GM21528 (cell line): Measurements from ENCODE around the gene ARL15.

Experiments
- ATAC-seq: cut with Tn5 transposase; IDR thresholded peaks from one replicate; pipeline ENCODE4 v1.9.1; 2021; ENCODE audit warnings: mild to moderate bottlenecking, moderate library complexity; ENCODE audit not compliant: unreplicated experiment, low FRiP score

Gene ARL15

DNA sequence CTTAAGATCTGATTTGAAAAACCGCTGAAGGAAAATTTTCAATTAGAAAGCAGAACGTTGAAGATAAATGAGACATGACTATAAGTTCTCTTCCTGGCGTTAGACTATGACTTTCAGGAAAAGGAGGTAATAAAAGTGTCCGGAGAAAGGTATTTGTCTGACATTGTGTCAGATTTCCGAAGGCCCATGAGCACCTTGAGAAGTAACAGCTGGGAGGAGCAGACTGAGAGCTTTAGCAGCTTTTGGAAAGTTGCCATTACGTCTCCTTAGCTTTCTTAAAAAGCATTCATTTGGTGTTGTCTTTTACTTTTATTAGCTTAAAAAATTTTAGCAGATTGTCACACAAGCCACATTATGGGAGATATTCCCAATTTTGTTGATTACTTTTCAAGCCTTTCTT is 386.4 kb downstream of the ARL15 start:
- no peak for ATAC-seq

DNA sequence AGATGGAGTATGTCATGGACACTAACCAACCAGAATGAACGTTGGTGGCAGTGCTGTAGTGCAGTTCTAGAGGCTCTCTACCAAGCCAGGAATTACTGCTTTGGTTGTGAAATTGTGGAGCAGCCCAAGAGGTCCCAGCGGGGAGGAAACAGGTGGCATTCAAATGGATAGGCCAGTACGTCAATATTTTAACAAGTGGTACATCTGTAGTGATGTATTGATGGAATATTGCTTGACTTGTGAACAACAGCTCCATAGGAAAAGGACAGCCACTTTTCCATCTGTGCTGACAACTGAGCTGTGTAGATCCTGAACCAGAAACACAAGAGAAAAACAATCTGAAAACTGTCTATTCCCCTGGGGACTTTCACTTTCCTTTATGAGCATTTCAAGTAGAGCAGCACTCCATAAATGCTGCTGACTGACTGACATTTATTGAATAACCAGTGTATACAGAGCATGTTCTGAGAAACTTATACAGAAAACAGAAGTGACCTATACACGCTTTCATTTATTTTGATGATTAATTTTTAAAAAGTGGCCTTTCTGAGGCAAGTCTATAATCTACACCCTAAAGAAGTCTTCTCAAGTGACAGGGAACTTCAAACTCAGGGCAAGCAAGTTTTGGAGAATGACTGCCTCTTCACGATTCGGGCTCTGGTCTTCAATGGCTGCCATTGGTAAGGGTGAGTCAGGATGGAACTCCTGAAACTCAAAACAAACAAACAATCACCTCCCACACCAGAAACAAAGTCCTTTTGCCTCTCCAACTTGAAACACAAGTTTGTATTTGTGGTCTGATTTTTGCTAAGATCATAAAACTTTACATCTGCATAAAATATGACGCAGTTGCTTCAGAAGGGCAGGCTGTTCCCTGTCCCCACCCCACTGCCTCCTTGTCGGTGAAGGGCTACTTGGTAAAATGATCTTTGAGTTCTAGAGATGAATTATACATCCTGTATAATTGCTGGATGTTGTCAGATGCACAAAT is 387.6 kb downstream of the ARL15 start:
- no peak for ATAC-seq

DNA sequence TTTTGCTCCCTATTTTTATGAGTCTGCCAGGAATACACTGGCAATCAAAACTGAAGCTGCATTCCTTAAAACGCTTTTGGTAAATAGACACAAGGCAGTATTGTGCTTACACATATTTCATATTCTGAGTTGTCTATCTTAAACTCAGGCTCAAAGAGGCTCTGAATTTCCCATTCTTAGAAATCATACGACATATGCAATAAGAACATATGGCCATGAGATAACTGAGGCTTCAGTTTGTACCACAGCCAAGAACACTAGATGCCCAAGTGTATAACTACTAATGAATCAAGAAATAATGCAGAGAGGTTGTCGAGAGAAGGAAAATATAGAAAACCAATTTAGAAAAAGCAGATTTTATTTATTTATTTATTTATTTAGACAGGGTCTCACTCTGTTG is 392.5 kb downstream of the ARL15 start:
- ATAC-seq, result no peak

DNA sequence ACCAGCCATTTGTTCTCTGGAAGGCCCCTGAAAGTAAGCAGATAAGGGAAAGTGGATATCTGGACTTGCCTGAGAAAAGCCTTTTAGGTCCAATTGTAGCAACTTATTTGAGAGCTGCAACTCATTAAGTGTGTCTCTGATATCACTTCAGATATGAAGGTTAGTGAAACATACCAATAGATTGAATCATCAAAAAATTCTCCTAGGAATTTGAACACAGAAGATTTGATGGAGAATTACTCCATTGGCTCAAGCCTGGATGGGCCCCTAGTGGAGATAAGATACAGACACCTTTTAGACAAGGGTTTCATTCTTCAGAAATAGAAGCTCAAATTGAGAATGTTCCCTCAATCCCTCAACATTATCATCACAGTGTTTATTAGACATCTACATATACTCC is 393.3 kb downstream of the ARL15 start:
- no peak for ATAC-seq

DNA sequence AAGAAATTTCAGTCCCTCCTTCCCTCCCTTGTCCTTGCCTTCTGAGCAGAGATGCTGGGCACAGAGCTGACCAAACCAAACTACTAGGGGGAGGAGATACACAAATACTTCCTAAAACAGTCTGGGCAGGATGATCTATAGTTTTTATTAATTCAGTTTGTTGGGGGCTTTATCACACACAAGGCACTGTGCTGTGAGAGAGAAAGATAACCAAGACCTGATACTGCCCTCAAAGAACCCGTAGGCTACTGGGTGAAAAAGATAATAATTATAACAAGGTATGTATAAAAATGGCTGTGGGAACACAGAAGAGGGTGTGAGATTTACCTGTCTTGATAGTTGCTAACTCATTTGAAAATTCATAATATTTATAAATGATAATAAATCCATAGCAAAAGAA is 395.3 kb downstream of the ARL15 start:
- no peak for ATAC-seq

DNA sequence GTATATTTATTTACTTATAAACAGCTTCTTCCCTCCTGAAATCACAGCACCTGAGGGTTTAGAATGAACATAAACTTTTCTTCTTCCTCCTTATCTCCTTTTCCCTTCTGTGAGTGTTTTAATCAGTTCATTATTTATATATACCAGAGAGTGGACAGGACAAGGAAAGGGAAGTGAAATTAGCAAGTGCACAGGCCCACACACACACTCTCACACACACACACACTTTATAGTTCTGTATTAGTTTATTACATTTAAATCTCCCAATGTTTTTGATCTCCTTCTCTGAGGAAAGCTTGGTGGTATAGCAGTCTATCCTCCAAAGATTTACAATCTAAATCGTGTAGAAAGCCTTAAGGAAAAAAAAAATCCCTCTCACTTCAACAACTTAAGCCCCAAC is 396.4 kb downstream of the ARL15 start:
- ATAC-seq, result no peak

DNA sequence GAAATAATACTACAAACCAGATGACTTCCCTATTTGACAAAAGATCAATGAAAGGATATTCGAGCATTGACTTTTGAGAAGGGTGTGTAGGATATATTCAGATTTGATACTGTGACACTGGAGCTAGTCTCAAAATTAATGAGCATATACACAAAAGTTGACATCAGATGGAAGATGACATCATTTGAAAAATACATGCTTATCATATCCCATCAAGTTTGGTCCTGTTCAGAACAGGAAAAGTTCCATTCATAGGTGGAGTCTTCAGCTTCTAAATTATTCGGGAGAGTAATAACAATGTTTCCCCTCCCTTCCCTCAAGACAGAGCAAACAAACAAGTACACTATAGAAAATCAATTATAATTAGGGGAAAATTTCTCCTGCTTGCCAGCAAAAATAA is 401.6 kb downstream of the ARL15 start:
- ATAC-seq, result no peak

DNA sequence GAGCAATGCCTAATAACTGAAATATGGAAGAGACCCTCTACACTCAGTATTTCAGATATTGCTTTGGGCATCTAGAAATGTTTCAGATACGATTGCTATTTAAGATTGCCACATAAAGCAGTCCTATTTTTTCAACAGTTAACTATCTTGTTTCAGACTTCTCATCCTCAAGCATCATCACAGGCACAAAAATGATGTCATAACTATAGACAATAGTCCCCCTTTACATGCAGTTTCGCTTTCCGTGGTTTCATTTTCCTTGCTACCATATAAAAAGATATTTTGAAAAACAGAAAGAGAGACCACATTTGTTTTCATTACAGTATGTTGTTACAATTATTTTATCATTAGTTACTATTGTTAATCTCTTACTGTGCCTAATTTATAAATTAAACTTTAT is 402.5 kb downstream of the ARL15 start:
- no peak for ATAC-seq

DNA sequence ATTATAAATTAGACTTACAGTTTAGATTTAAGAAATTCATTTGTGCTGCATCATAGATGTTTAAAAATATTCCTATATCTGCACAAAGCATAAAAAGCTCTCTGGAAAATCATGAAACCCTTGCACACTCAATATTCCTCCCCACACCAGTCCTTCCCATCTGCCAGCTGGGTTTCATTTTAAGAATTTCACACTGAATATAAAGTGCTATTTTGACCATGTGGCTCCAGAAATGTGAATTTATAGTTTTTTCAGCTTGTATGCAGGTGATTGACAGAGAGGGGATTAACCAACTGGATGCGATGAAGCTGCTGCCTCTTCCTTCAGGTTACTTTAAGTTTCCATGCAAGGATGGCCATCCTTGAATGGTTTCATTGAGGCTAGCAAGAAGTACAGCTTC is 403.6 kb downstream of the ARL15 start:
- ATAC-seq, result no peak

DNA sequence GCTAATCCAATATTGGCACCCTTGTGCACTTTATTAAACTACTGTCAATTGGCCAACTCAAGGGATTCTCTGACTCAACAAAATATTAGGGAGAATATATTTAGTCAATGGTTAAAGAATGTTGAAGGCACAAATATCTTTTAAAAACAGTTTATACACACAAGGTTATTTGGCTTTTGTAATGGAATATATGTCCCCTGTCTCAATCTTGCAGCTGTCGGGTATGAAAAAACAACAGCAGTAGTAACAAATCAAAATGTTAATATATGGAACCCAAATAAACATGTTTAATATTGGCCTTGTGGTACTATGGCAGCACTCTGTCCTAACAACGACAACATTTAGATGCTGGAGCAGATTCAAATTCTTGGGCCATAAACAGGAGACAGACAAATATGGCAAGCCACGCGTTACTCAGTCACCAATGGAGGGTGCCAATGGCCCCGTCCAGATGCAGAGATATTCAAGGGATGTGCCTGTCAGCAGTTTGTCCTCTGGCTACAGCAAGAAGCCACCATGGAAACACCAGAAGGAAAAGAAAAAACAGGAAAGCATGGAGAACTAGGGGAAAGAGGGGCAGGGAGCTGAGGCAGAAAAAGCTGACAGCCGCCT is 408.0 kb downstream of the ARL15 start:
- ATAC-seq, result no peak

DNA sequence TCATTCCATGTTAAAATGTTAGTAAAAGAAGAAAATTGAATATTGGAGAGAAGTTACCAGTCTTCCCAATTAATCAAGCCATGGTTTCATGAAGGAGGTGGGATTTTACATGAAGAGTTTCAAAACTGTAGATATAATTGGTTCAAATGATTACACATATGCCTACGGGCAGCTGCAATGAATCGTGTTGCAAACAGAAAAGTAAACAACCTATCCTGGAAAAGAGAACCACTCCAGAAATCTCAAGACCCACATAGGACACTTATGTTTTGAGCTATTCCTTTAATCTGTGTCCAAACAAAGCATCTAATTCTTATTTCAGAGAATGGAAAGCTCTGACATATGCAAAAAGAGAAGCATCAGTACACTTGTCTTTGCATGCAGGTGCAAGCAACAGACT is 409.7 kb downstream of the ARL15 start:
- no peak for ATAC-seq

DNA sequence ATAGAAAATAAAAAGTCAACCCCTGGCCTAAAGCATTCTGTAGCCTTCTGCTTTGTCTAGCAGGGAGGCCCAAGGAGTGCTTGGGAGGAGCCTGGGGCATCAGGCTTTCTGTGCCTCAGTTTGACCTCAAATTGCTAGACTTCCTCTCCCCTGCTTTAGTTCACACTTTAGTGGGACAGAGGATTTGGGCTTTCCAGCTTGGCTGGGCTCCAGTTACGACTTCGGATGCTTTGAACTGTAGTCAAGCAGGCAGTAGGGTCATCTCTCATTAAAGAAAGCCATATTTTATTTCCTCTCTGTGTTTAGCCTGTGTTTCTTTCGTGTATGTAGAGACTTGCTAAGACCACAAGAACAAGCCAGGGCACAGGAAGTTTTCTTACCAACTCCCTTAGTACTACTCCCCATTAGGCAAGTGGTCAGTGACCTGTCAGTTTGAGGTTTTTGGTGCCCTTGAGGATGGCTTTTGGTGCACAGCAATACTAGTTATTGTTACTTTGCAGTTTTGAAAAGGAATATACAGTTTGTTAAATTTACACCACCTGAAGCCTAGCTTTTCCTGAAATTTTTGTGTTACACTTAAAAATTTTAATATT is 415.2 kb downstream of the ARL15 start:
- no peak for ATAC-seq

DNA sequence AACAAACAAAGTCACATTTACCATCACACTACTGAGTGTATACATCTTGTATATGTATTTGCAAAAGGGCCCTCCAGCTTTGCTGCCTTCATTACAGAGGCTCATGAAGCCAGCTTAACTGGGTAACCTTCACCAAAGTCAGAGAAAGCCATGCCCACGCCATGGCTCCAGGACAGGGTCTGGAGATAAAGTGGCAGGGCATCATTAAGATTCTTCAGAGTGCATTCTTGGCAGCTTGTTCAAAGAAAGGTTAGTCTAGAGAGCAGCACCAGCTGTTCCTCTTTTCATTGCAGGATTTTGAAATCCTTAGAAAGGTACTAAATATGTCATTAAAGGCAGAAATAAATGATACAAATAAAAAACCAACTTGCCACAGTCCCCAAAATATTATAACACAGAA is 416.7 kb downstream of the ARL15 start:
- ATAC-seq, result no peak

DNA sequence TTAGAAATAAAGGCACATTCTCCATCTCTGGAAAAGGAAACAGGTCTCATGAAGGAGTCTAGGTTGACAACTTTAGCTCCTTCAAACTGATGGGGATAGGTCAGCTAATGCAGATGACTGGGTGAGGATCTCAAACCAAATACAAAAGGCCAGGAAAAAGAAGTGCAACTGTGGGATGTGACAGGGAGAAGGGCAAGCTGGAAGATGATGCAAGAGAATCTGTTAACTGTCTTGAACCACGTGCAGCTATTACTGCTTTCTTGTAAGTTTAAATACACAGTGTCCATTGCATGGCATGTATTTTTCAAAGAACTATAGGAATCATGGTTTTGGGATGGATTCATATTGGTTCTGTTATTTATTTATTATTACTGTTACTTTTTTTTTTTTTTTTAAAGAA is 418.1 kb downstream of the ARL15 start:
- no peak for ATAC-seq

DNA sequence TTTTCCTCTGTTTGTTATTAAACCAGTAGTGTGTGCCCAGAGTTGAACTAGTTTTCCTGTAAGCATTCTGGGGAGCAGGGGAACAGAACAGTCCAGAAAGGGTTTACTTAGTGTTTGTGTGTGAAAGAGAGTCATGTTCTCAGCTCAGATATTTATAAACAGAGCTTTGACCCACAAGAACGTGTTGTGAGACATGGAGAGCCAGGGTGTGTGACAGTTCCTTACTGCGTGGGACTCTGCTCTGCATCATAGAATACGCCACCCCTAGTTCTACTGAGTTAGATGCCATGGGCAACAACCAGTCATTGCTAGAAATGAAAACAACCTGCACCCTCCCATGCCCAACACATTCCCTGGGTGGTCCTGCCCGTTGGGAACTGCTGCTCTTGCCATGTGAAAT is 419.2 kb downstream of the ARL15 start:
- ATAC-seq, result no peak

DNA sequence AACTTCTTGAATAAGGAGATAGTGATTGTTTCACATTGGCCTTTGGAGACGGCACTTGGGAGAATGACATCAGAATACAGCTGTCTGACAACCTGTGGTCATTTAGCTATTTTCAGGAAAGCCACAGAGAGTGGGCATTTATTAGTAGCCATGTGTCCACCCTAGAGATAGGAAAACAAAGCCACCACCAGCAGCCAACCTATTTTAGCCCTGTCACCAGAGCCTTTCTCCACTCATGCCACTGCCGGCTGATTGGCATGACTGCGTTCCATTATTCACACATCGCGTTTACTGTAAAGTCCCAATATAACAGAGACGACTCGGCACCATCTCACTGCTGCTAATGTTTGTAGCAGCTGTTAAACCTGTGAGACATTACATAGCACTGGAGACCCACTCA is 419.9 kb downstream of the ARL15 start:
- ATAC-seq, result no peak

DNA sequence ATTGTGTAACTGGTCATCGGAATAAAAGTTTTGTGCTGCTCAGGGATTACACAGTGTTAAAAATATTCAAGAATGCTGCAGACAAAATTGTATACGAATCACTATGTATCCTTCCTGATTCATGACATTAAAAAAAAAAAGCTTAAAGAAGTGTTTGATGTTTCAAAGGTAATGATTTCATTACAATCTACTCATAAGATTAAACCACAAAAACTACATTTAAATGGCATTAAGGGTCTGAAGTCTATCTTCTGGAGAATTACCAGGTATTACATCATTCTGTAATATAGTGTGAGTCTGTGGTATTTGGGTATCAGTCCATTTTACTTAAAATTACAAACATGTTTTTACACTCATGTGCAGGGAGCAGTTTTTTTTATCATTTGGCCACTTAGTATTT is 425.5 kb downstream of the ARL15 start:
- ATAC-seq, result no peak

DNA sequence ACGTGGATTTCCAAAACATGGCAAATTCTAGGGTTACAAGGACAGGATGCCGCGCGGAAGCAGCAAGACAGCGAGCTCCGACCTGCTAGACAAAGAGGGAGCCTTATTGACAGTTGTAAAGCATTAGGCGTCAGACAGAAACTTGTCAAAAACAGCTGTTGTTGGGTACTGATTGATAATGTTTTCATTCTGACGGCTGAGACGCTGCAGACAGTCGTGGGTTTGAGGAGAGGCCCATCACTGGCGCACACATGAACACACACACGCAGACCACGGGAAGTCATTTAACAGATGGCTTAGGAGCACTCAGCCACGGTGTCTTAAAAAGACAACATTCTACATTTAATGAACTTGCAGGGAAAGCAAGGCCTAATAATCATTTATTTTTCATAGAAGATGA is 426.0 kb downstream of the ARL15 start:
- ATAC-seq, result no peak

DNA sequence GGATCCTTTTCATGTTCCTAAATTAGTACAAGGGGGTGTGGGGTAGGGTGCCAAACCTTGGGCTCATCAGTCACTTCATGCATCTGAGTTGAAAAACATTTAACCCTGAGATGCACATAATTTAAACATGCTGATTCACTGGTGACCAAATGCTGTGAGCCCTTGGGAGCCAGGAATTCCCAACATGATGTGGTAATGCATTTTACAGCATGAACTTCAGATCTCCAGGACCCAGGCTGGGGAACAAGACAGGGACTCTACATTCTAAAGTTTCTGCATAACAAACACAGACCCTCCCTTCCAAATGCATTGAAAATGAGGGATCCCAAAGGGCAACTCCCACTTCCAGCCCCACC is 427.7 kb downstream of the ARL15 start:
- no peak for ATAC-seq

DNA sequence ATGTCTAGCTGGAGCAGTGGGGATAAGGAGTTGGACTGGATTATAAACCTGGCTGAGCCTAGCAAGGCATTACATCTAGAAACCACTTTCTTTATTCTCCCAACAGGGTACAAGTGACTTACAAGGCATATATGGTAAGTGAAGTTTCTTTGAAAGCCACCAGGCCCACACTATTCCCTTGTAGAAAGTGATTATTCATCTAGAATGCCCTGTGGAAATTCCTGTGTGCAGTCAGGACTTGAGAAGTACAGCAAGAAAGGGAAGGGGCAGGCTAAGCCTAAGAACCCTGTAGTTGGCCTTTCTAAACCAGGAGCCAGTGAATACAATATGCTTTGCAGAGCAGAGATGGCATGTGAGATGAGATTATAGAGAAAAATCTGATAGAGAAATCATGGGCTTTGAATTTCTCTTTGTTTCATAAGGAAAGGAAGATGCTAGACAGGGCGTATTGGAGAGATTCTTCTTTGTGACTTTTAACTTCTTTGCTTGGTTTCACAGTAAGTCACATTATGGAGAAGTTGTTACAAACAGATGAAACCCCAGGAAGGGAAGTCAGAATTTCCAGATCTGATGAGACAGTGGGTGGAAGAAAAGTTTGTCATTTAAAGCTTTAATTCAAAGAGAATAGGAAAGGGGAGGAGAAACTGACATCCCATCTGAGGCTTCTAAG is 428.2 kb downstream of the ARL15 start:
- ATAC-seq, result no peak

DNA sequence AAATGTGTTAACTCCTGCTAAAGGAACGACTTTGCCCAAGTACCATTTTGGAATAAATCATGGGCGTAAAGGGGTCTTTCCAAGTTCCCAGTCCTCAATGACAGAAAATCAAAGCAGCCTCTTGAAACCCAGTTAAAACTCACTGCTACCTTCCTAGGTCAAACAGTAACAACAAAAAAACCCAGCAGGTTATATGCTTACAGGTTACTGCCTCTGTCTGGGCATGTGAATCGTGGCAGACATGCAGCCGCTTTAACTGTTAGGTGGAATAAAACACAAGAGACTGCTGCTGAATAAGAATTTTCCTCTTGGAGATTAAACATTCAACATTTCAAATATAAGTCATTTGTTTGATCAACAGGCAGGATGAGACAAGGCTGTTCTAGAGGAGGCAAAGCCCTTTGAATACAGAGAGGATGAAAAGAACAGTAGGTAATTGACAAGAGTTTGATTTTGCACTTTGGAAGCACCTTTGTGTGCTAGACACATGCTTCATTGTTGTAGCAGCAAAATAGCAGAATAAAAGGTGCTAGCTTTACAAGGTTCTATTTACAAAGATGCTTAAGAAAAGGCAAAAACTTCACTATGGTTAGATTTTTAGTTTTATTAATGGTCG is 430.6 kb downstream of the ARL15 start:
- ATAC-seq, result no peak
